Panc1 (cell line): ENCODE data around the gene NUP54.

ENCODE experiments used
- CTCF ChIP-seq: fragments of 450-650 bp; IDR thresholded peaks from 2 replicates; pipeline ENCODE4 v1.5.1; 2017; ENCODE audit warnings: mild to moderate bottlenecking
- POLR2AphosphoS5 ChIP-seq: IDR thresholded peaks from 2 replicates; pipeline ENCODE4 v1.6.1; 2012; ENCODE audit warnings: mild to moderate bottlenecking, low read depth, low read length, moderate library complexity
- SIN3A ChIP-seq: IDR thresholded peaks from 2 replicates; pipeline ENCODE4 v1.6.1; 2012; ENCODE audit warnings: low read depth, mild to moderate bottlenecking, low read length, moderate library complexity, borderline replicate concordance; ENCODE audit not compliant: insufficient read depth

DNA sequence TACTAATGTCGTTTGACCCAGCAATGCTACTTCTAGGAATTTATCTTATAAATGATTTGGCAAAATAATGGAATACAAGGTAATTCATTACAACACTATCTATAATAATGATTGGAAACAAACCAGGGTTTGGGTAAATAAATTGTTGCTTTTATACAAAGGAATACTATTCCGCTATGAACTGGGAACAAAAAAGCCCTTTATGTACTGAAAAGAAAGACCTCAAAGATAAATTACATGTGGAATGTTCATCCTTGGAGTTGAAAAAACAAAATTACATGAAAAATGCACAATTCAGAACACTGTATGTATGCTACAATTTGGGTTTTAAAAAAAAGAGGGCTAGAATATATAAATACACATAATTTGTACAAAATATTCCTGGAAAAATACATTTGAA, 5.2 kb upstream of the NUP54 start:
- TF ChIP-seq CTCF (no peak), POLR2AphosphoS5 (no peak), SIN3A (no peak)
